HepG2 (cell line): ENCODE results near the gene STK11. TPM values are rescaled to one million over a fixed set of nuclear protein-coding genes. Genes with fewer than 3 reads are reported as not detected.

Experiments
- BRF2 ChIP-seq: sonication (generic); formaldehyde crosslinking; IDR thresholded peaks from 2 replicates; pipeline ENCODE4 v1.8.1; 2022; ENCODE audit warnings: mild to moderate bottlenecking, missing genetic modification reagents
- DNMT1 ChIP-seq: sonication (generic); formaldehyde crosslinking; IDR thresholded peaks from 2 replicates; pipeline ENCODE4 v1.5.1; 2020; ENCODE audit warnings: mild to moderate bottlenecking, missing genetic modification reagents
- FOXA3 ChIP-seq: IDR thresholded peaks from 2 replicates; pipeline ENCODE4 v1.6.1; 2016; ENCODE audit warnings: missing genetic modification reagents, missing compliant biosample characterization
- FOXP4 ChIP-seq: sonication (generic); formaldehyde crosslinking; IDR thresholded peaks from 2 replicates; pipeline ENCODE4 v1.4.0; 2020; ENCODE audit warnings: missing genetic modification reagents
- GMEB2 ChIP-seq: IDR thresholded peaks from 2 replicates; pipeline ENCODE4 v1.6.1; 2016; ENCODE audit warnings: missing biosample characterization, missing genetic modification reagents, low read depth
- MBD4 ChIP-seq: IDR thresholded peaks from 2 replicates; pipeline ENCODE4 v1.6.1; 2012; ENCODE audit warnings: low read length, inconsistent platforms, borderline replicate concordance
- MEIS2 ChIP-seq: sonication (generic); formaldehyde crosslinking; IDR thresholded peaks from 2 replicates; pipeline ENCODE4 v1.9.0; 2021; ENCODE audit warnings: mild to moderate bottlenecking, missing genetic modification reagents
- NFE2L2 ChIP-seq: fragments of 150-350 bp; IDR thresholded peaks from 2 replicates; pipeline ENCODE4 v1.6.1; 2014; ENCODE audit warnings: low read length
- NKX3-1 ChIP-seq: sonication (generic); formaldehyde crosslinking; IDR thresholded peaks from 2 replicates; pipeline ENCODE4 v1.5.0; 2020; ENCODE audit warnings: missing genetic modification reagents
- NR2F6 ChIP-seq, 2 experiments: IDR thresholded peaks; 2 replicates each; pipeline ENCODE4 v1.6.1; 2016; ENCODE audit warnings: antibody characterized with exemption in 1 of 2, mild to moderate bottlenecking in 1 of 2
- NRL ChIP-seq: sonication (generic); formaldehyde crosslinking; IDR thresholded peaks from 2 replicates; pipeline ENCODE4 v1.5.0; 2020; ENCODE audit warnings: missing genetic modification reagents, mild to moderate bottlenecking, moderate library complexity, borderline replicate concordance
- ZFP90 ChIP-seq: sonication (generic); formaldehyde crosslinking; IDR thresholded peaks from 2 replicates; pipeline ENCODE4 v1.8.0; 2022; ENCODE audit warnings: missing genetic modification reagents, mild to moderate bottlenecking, inconsistent platforms, borderline replicate concordance
- ZFP91 ChIP-seq: sonication (generic); formaldehyde crosslinking; IDR thresholded peaks from 2 replicates; pipeline ENCODE4 v1.9.0; 2022; ENCODE audit warnings: missing genetic modification reagents, mild to moderate bottlenecking, borderline replicate concordance
- ZNF331 ChIP-seq: sonication (generic); formaldehyde crosslinking; IDR thresholded peaks from 2 replicates; pipeline ENCODE4 v1.4.0; 2020; ENCODE audit warnings: missing genetic modification reagents
- ZNF382 ChIP-seq: sonication (generic); formaldehyde crosslinking; IDR thresholded peaks from 2 replicates; pipeline ENCODE4 v1.5.0; 2020; ENCODE audit warnings: missing genetic modification reagents, mild to moderate bottlenecking, borderline replicate concordance
- ZNF530 ChIP-seq: sonication (generic); formaldehyde crosslinking; IDR thresholded peaks from 2 replicates; pipeline ENCODE4 v1.5.0; 2020; ENCODE audit warnings: low read depth, mild to moderate bottlenecking, missing genetic modification reagents
- ZNF589 ChIP-seq: sonication (generic); formaldehyde crosslinking; conservative IDR thresholded peaks from 2 replicates; pipeline ENCODE4 v1.8.0; 2022; ENCODE audit warnings: mild to moderate bottlenecking, moderate library complexity, missing genetic modification reagents
- ZNF687 ChIP-seq: sonication (generic); formaldehyde crosslinking; IDR thresholded peaks from 2 replicates; pipeline ENCODE4 v1.5.1; 2020; ENCODE audit warnings: mild to moderate bottlenecking, missing genetic modification reagents, moderate library complexity
- polyA plus RNA-seq, 8 experiments: library from polyadenylated mRNA; depleted of rRNA in 3 of 8; stranded (reverse) in 7 of 8; unstranded in 1 of 8; fragments of >200 nt; fragmentation: Illumina TruSeq in 4 of 8; extraction: Trizol in 4 of 8; gene quantifications; 2 replicates each; pipeline versions ENCODE4 v1.2.1 to v1.2.3, GENCODE V29; 2011 to 2016; ENCODE audit warnings: low read depth in 4 of 8, missing spikeins in 1 of 8, mixed read lengths in 1 of 8; ENCODE audit not compliant: insufficient read depth in 1 of 8
- total RNA-seq, 5 experiments: library from RNA; depleted of rRNA; stranded (reverse); fragments of >200 nt; fragmentation: Illumina TruSeq; extraction: Trizol; gene quantifications; 2 replicates each; pipeline ENCODE4 v1.2.3, GENCODE V29; 2016; ENCODE audit warnings: low read depth in 1 of 5

STK11 gene
- total and polyA plus RNA-seq, 2 of the 13 experiments (the other 11 are each of a cell fraction or from before 2014, with no cell fraction given): 27.5 to 43.6 TPM

- TF ChIP-seq ZFP91 (CRISPR knock-in tag) (no peak), GMEB2 (CRISPR knock-in tag) (no peak), ZNF589 (no peak), MBD4 (no peak), ZNF530 (CRISPR knock-in tag) (no peak), FOXP4 (no peak), BRF2 (CRISPR knock-in tag) (no peak), NFE2L2 (no peak), ZNF331 (no peak), ZNF687 (peak; percentile 34; the same call in 1 of the 2 replicates), NKX3-1 (CRISPR knock-in tag) (no peak), MEIS2 (no peak), ZFP90 (CRISPR knock-in tag) (no peak), DNMT1 (CRISPR knock-in tag) (no peak), ZNF382 (CRISPR knock-in tag) (no peak), FOXA3 (CRISPR knock-in tag) (no peak), NR2F6 (IDR thresholded peaks at IDR 0.05) (no peak), NR2F6 (CRISPR knock-in tag; IDR thresholded peaks at IDR 0.05) (no peak), NRL (no peak)
Measured at GRCh38 chr19:1223018-1223855, 17.7 kb downstream of the STK11 start (continued).
